ENCODE data around the gene BSCL2. TPM values are rescaled to one million over a fixed set of nuclear protein-coding genes. Genes with fewer than 3 reads are reported as not detected.

Gene BSCL2
- total RNA-seq, 1 experiment from 2014 or later = 77.4 TPM

- Mint-ChIP-seq H3K9me3 (0 out of 5 replicates have a peak, but pooled peaks cover 0 to 2% of the 10 kb centered on the region in 2 experiments), H3K4me3 (no peak overlapping the region), H3K27ac (no peak overlapping the region), H3K27me3 (ENCODE audit: low read depth) (no peaks in the 10 kb centered on the region), H3K4me1 (peaks cover 10 to 13% of the 10 kb centered on the region in 2 experiments), H3K36me3 (ENCODE audit: insufficient read depth in 1 of 3, low read depth in 3 of 3) (peaks cover 6 to 8% (median 7%) of the 10 kb centered on the region in 3 experiments; a peak in 5 of 7 replicates)
- H4K8ac ChIP-seq (replicated peaks; ENCODE audit: insufficient read length, low read depth, low read length) = no peak overlapping the region
- no peak overlapping the region for H3K4me2 ChIP-seq (ENCODE audit: insufficient read depth, insufficient read length, low read length)
- no peak overlapping the region for H2AK5ac ChIP-seq (ENCODE audit: insufficient read length, low read length)
- H3K79me2 ChIP-seq (ENCODE audit: insufficient read depth, low read length) = no peaks in the 10 kb centered on the region
- no peak overlapping the region for H3K27ac ChIP-seq (ENCODE audit: insufficient read length, low read depth, low read length)
- H3K56ac ChIP-seq (ENCODE audit: insufficient read length, low read depth, low read length) = no peak overlapping the region
- DNase-seq = no peak
- H4K20me1 ChIP-seq (ENCODE audit: control insufficient read depth, insufficient read depth, insufficient read length) = no peaks in the 10 kb centered on the region
- no peaks in the 10 kb centered on the region for H3K9me3 ChIP-seq (ENCODE audit: control insufficient read depth, low read depth, low read length)
- H2BK120ac ChIP-seq (ENCODE audit: low read depth, low read length, poor library complexity, severe bottlenecking) = no peak overlapping the region
- H4K91ac ChIP-seq (ENCODE audit: insufficient read length, low read depth, low read length) = no peak overlapping the region
- no CpG with 5 or more reads among the region's 7 CpGs for WGBS (ENCODE audit: extremely low coverage, insufficient read length, low lambda C conversion rate)
- H3K9ac ChIP-seq (ENCODE audit: extremely low read depth, insufficient read length, low read length) = no peak overlapping the region
- H3K23me2 ChIP-seq (ENCODE audit: insufficient read length, low read depth, low read length, poor library complexity, severe bottlenecking) = peaks cover 8% of the 10 kb centered on the region
- H2AFZ ChIP-seq (ENCODE audit: low read length) = no peak overlapping the region
- H4K5ac ChIP-seq (ENCODE audit: insufficient read length, low read depth, low read length) = no peak overlapping the region
- H2BK5ac ChIP-seq (ENCODE audit: insufficient read length, low read length) = no peak overlapping the region
- H3K23ac ChIP-seq (ENCODE audit: insufficient read length, low read depth, low read length) = no peak overlapping the region
- H3K14ac ChIP-seq (ENCODE audit: insufficient read depth, low read length) = no peak overlapping the region
- no peaks in the 10 kb centered on the region for H3K4me1 ChIP-seq (ENCODE audit: insufficient read depth, low read length)
- TF ChIP-seq CTCF (conservative IDR thresholded peaks at IDR 0.05) = no peak
- no peak overlapping the region for H3K18ac ChIP-seq (ENCODE audit: insufficient read length, low read depth, low read length)
- H3T11ph ChIP-seq (ENCODE audit: low read length) = no peak overlapping the region
- H3K4ac ChIP-seq (ENCODE audit: low read depth, low read length) = no peak overlapping the region
- H2BK15ac ChIP-seq (ENCODE audit: low read depth, low read length) = no peak overlapping the region
- H3K27me3 ChIP-seq (ENCODE audit: insufficient read depth, low read length) = no peaks in the 10 kb centered on the region
- H2BK12ac ChIP-seq (ENCODE audit: insufficient read length, low read depth, low read length) = no peak overlapping the region
- H3K79me1 ChIP-seq (ENCODE audit: insufficient read depth, low read depth, low read length, poor library complexity, severe bottlenecking) = no peaks in the 10 kb centered on the region
- no peak overlapping the region for H2BK20ac ChIP-seq (ENCODE audit: low read depth, low read length, poor library complexity, severe bottlenecking)
Observed at GRCh38 chr11:62682518-62682917, 24.7 kb downstream of the BSCL2 start.
